Subcutaneous abdominal adipose tissue (tissue), 5 donors: Measurements from ENCODE around the gene DNAJC9.

Experiments used
- H3K27ac ChIP-seq: one replicate; pipeline ENCODE4 v1.7.0; 2013; ENCODE audit warnings: low read depth, mild to moderate bottlenecking, inconsistent platforms, low read length, moderate library complexity
- H3K27me3 ChIP-seq, 5 donors: one replicate each; pipeline ENCODE4 v1.7.0; 2013; ENCODE audit warnings: low read length in 5 of 5, inconsistent platforms in 1 of 5; ENCODE audit not compliant: control insufficient read depth in 5 of 5, insufficient read depth in 4 of 5
- H3K36me3 ChIP-seq, 5 donors: one replicate each; pipeline ENCODE4 v1.7.0; 2013; ENCODE audit warnings: low read length in 5 of 5; ENCODE audit not compliant: control insufficient read depth in 5 of 5, insufficient read depth in 5 of 5
- H3K4me1 ChIP-seq, 5 donors: one replicate each; pipeline ENCODE4 v1.7.0; 2013; ENCODE audit warnings: low read length in 5 of 5, mild to moderate bottlenecking in 3 of 5, moderate library complexity in 1 of 5; ENCODE audit not compliant: control insufficient read depth in 5 of 5, insufficient read depth in 5 of 5
- H3K4me3 ChIP-seq, 5 donors: one replicate each; pipeline ENCODE4 v1.7.0; 2013; ENCODE audit warnings: low read length in 5 of 5, low read depth in 1 of 5
- H3K9ac ChIP-seq, 5 donors: one replicate each; pipeline ENCODE4 v1.7.0; 2013; ENCODE audit warnings: low read length in 5 of 5, mild to moderate bottlenecking in 4 of 5, moderate library complexity in 3 of 5
- H3K9me3 ChIP-seq, 5 donors: one replicate each; pipeline ENCODE4 v1.7.0; 2013; ENCODE audit warnings: low read length in 5 of 5; ENCODE audit not compliant: control insufficient read depth in 5 of 5
- donor health status: healthy.
- donor health status: healthy.
- donor health status: healthy.
- donor health status: healthy.
- donor health status: healthy.

Gene DNAJC9

DNA sequence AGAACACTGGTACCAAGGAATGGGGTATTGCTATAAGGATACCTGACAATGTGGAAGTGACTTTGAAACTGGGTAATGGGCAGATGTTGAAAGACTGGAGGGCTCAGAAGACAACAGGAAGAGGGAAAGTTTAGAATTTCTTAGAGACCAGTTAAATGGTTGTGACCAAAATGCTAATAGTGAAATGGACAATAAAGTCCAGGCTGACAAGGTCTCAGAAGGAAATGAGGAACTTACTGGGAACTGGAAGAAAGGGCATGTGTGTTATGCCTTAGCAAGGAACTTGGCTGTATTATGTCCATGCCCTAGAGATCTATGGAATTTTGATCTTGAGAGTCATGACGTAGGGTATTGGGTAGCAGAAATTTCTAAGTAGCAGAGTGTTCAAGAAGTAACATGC, 41.2 kb downstream of the DNAJC9 start:
- Histone ChIP-seq H3K9ac (no peak overlapping the region), H3K9me3 (peaks cover 0 to 3% (median 0%) of the 10 kb centered on the region in 5 donors), H3K4me3 (no peak overlapping the region), H3K36me3 (peaks cover 0 to 12% (median 5%) of the 10 kb centered on the region in 5 donors), H3K4me1 (peaks cover 2 to 23% (median 11%) of the 10 kb centered on the region in 5 donors), H3K27ac (no peak overlapping the region), H3K27me3 (no peaks in the 10 kb centered on the region)

DNA sequence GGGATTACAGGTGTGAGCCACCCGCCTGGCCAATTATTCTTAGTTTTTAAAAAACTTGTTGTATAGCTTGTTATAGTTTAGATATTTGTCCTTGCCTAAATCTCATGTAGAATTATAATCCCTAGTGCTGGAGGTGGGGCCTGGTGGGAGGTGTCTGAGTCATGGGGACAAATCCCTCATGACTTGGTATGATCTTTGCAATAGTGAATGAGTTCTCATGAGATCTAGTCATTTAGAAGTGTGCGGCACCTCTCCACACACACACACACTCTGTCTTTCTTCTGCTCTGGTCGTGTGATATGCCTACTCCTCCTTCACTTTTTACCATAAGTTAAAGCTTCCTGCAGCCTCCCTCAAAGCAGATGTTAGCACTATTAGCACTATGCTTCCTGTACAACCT, 42.0 kb downstream of the DNAJC9 start:
- H3K4me3 ChIP-seq = no peak overlapping the region
- no peak overlapping the region for H3K9ac ChIP-seq
- H3K27ac ChIP-seq = no peak overlapping the region
- H3K9me3 ChIP-seq = peaks cover 0 to 3% (median 0%) of the 10 kb centered on the region in 5 donors
- H3K27me3 ChIP-seq = no peaks in the 10 kb centered on the region
- peaks cover 0 to 23% (median 11%) of the 10 kb centered on the region in 5 donors for H3K4me1 ChIP-seq
- peaks cover 3 to 9% (median 7%) of the 10 kb centered on the region in 5 donors for H3K36me3 ChIP-seq
